ENCODE measurements around the gene RIMKLB.

Gene RIMKLB

GRCh38 chr12:8813572-8814357 lies 116.0 kb downstream of the RIMKLB start:
- no peaks in the 10 kb centered on the region for H3K27me3 ChIP-seq (ENCODE audit: low read length)
- no peak overlapping the region for H3K4me2 ChIP-seq (ENCODE audit: low read depth, low read length, poor library complexity, severe bottlenecking)
- no peaks in the 10 kb centered on the region for H3K36me3 ChIP-seq (ENCODE audit: low read length)
- TF ChIP-seq, protein P1, sequence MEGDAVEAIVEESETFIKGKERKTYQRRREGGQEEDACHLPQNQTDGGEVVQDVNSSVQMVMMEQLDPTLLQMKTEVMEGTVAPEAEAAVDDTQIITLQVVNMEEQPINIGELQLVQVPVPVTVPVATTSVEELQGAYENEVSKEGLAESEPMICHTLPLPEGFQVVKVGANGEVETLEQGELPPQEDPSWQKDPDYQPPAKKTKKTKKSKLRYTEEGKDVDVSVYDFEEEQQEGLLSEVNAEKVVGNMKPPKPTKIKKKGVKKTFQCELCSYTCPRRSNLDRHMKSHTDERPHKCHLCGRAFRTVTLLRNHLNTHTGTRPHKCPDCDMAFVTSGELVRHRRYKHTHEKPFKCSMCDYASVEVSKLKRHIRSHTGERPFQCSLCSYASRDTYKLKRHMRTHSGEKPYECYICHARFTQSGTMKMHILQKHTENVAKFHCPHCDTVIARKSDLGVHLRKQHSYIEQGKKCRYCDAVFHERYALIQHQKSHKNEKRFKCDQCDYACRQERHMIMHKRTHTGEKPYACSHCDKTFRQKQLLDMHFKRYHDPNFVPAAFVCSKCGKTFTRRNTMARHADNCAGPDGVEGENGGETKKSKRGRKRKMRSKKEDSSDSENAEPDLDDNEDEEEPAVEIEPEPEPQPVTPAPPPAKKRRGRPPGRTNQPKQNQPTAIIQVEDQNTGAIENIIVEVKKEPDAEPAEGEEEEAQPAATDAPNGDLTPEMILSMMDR (IDR thresholded peaks at IDR 0.05; ENCODE audit: insufficient read depth, low read length, poor library complexity, severe bottlenecking), result no peak
- TF ChIP-seq EZH2phosphoT487 (conservative IDR thresholded peaks at IDR 0.05; ENCODE audit: low read length), result no peak
- H3K9me2 ChIP-seq (replicated peaks; ENCODE audit: insufficient read depth, low read length), result no peaks in the 10 kb centered on the region
- no peak overlapping the region for H3K4me3 ChIP-seq (ENCODE audit: insufficient read depth, low read length, poor library complexity, severe bottlenecking)
- no peak overlapping the region for H3K27ac ChIP-seq (ENCODE audit: low read depth, low read length)
- H4K20me1 ChIP-seq (ENCODE audit: low read depth, low read length), result no peaks in the 10 kb centered on the region
- no peaks in the 10 kb centered on the region for H3F3A ChIP-seq (ENCODE audit: insufficient read depth)
- no peak overlapping the region for H3K9ac ChIP-seq (ENCODE audit: low read length)
- no peaks in the 10 kb centered on the region for H3K79me2 ChIP-seq (ENCODE audit: insufficient read depth, low read length)
- H2AFZ ChIP-seq (ENCODE audit: low read depth, low read length, severe bottlenecking), result no peak overlapping the region
- no peaks in the 10 kb centered on the region for H3K9me3 ChIP-seq (ENCODE audit: insufficient read depth, low read length)

- H4K20me1 ChIP-seq (ENCODE audit: low read depth, low read length), result no peaks in the 10 kb centered on the region
- H3K79me2 ChIP-seq (ENCODE audit: insufficient read depth, low read length), result no peaks in the 10 kb centered on the region
- H2AFZ ChIP-seq (ENCODE audit: low read depth, low read length, severe bottlenecking), result no peak overlapping the region
- no peaks in the 10 kb centered on the region for H3K36me3 ChIP-seq (ENCODE audit: low read length)
- H3F3A ChIP-seq (ENCODE audit: insufficient read depth), result no peaks in the 10 kb centered on the region
- H3K27ac ChIP-seq (ENCODE audit: low read depth, low read length), result no peak overlapping the region
- H3K4me3 ChIP-seq (ENCODE audit: insufficient read depth, low read length, poor library complexity, severe bottlenecking), result no peak overlapping the region
- no peaks in the 10 kb centered on the region for H3K9me3 ChIP-seq (ENCODE audit: insufficient read depth, low read length)
- H3K4me2 ChIP-seq (ENCODE audit: low read depth, low read length, poor library complexity, severe bottlenecking), result no peak overlapping the region
- H3K27me3 ChIP-seq (ENCODE audit: low read length), result no peaks in the 10 kb centered on the region
- H3K9me2 ChIP-seq (replicated peaks; ENCODE audit: insufficient read depth, low read length), result no peaks in the 10 kb centered on the region
- TF ChIP-seq, protein P1 (IDR thresholded peaks at IDR 0.05; ENCODE audit: insufficient read depth, low read length, poor library complexity, severe bottlenecking), result no peak
- no peak for TF ChIP-seq EZH2phosphoT487 (conservative IDR thresholded peaks at IDR 0.05; ENCODE audit: low read length)
- H3K9ac ChIP-seq (ENCODE audit: low read length), result no peak overlapping the region
Measured at GRCh38 chr12:8816448-8817050, 118.8 kb downstream of the RIMKLB start.

GRCh38 chr12:8817856-8818255 lies 120.1 kb downstream of the RIMKLB start:
- Histone ChIP-seq H3K27me3 (ENCODE audit: low read length) (no peaks in the 10 kb centered on the region), H2AFZ (ENCODE audit: low read depth, low read length, severe bottlenecking) (no peak overlapping the region), H3K27ac (ENCODE audit: low read depth, low read length) (no peak overlapping the region), H3K9me3 (ENCODE audit: insufficient read depth, low read length) (no peaks in the 10 kb centered on the region), H3K79me2 (ENCODE audit: insufficient read depth, low read length) (no peaks in the 10 kb centered on the region), H3K36me3 (ENCODE audit: low read length) (no peaks in the 10 kb centered on the region), H3K4me2 (ENCODE audit: low read depth, low read length, poor library complexity, severe bottlenecking) (no peak overlapping the region), H3F3A (ENCODE audit: insufficient read depth) (no peaks in the 10 kb centered on the region), H4K20me1 (ENCODE audit: low read depth, low read length) (no peaks in the 10 kb centered on the region), H3K4me3 (ENCODE audit: insufficient read depth, low read length, poor library complexity, severe bottlenecking) (no peak overlapping the region), H3K9me2 (replicated peaks; ENCODE audit: insufficient read depth, low read length) (no peaks in the 10 kb centered on the region), H3K9ac (ENCODE audit: low read length) (no peak overlapping the region)
- TF ChIP-seq EZH2phosphoT487 (conservative IDR thresholded peaks at IDR 0.05; ENCODE audit: low read length), result no peak

DNA sequence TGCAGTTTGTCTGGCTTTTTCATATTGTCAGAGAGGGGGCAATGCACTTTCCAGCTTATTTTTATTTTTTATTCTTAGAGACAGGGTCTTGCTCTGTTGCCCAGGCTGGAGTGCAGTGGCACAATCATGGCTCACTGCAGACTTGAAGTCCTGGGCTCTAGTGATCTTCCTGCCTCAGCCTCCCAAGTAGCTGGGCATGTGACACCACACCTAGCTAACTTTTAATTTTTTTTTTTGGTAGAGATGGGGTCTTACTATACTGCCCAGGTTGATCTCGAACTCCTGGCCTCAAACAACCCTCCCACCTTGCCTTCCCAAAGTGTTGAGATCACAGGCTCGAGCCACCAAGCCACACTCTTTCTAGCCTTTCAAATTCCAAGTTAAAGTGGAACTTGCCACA lies 120.7 kb downstream of the RIMKLB start:
- Histone ChIP-seq H3K27ac (ENCODE audit: low read depth, low read length) (no peak overlapping the region), H3K36me3 (ENCODE audit: low read length) (no peaks in the 10 kb centered on the region), H3F3A (ENCODE audit: insufficient read depth) (no peaks in the 10 kb centered on the region), H3K79me2 (ENCODE audit: insufficient read depth, low read length) (no peaks in the 10 kb centered on the region), H3K9ac (ENCODE audit: low read length) (no peak overlapping the region), H3K4me2 (ENCODE audit: low read depth, low read length, poor library complexity, severe bottlenecking) (no peak overlapping the region), H3K27me3 (ENCODE audit: low read length) (no peaks in the 10 kb centered on the region), H3K9me2 (replicated peaks; ENCODE audit: insufficient read depth, low read length) (no peaks in the 10 kb centered on the region), H4K20me1 (ENCODE audit: low read depth, low read length) (no peaks in the 10 kb centered on the region), H3K9me3 (ENCODE audit: insufficient read depth, low read length) (no peaks in the 10 kb centered on the region), H2AFZ (ENCODE audit: low read depth, low read length, severe bottlenecking) (no peak overlapping the region), H3K4me3 (ENCODE audit: insufficient read depth, low read length, poor library complexity, severe bottlenecking) (no peak overlapping the region)
- TF ChIP-seq EZH2phosphoT487 (conservative IDR thresholded peaks at IDR 0.05; ENCODE audit: low read length), result no peak
- TF ChIP-seq, protein P1 (IDR thresholded peaks at IDR 0.05; ENCODE audit: insufficient read depth, low read length, poor library complexity, severe bottlenecking), result no peak

Measured in SU-DHL-6 (cell line).